NCI-H2081 (cell line): Measurements from ENCODE around the gene ARHGAP24.

Experiments used
- DNase-seq, 2 experiments: peaks; one replicate each; lab custom pipeline; 2025; lab: John Stamatoyannopoulos, UW

The ARHGAP24 gene

GRCh38 chr4:85697854-85698253 lies 222.9 kb downstream of the ARHGAP24 start:
- no peak for DNase-seq

- DNase-seq = no peak
Measured at GRCh38 chr4:85700362-85700761, 225.4 kb downstream of the ARHGAP24 start.

GRCh38 chr4:85701861-85702321 lies 226.9 kb downstream of the ARHGAP24 start:
- DNase-seq = no peak

GRCh38 chr4:85703096-85703495 lies 228.1 kb downstream of the ARHGAP24 start:
- no peak for DNase-seq

GRCh38 chr4:85707611-85708010 lies 232.7 kb downstream of the ARHGAP24 start:
- peak in 1 of 2 experiments; percentile 10 for DNase-seq

- no peak for DNase-seq
Measured at GRCh38 chr4:85708468-85708867, 233.5 kb downstream of the ARHGAP24 start.

GRCh38 chr4:85713005-85713404 lies 238.1 kb downstream of the ARHGAP24 start:
- no peak for DNase-seq

GRCh38 chr4:85715991-85716737 lies 241.2 kb downstream of the ARHGAP24 start:
- no peak for DNase-seq

- no peak for DNase-seq
Measured at GRCh38 chr4:85717351-85717750, 242.4 kb downstream of the ARHGAP24 start.

GRCh38 chr4:85717847-85718246 lies 242.9 kb downstream of the ARHGAP24 start:
- DNase-seq = no peak

GRCh38 chr4:85720735-85721134 lies 245.8 kb downstream of the ARHGAP24 start:
- no peak for DNase-seq

GRCh38 chr4:85722401-85722800 lies 247.5 kb downstream of the ARHGAP24 start:
- DNase-seq = no peak

GRCh38 chr4:85722807-85723206 lies 247.9 kb downstream of the ARHGAP24 start:
- DNase-seq = no peak

- DNase-seq = no peak
Measured at GRCh38 chr4:85724791-85725563, 250.0 kb downstream of the ARHGAP24 start.

GRCh38 chr4:85725721-85726170 lies 250.8 kb downstream of the ARHGAP24 start:
- no peak for DNase-seq

GRCh38 chr4:85726555-85726954 lies 251.6 kb downstream of the ARHGAP24 start:
- no peak for DNase-seq

GRCh38 chr4:85728464-85728863 lies 253.5 kb downstream of the ARHGAP24 start:
- no peak for DNase-seq

GRCh38 chr4:85732124-85732523 lies 257.2 kb downstream of the ARHGAP24 start:
- DNase-seq = peak in 1 of 2 experiments; percentile 7

- DNase-seq = no peak
Measured at GRCh38 chr4:85733798-85734197, 258.8 kb downstream of the ARHGAP24 start.

GRCh38 chr4:85734424-85734831 lies 259.5 kb downstream of the ARHGAP24 start:
- DNase-seq = no peak

- DNase-seq = no peak
Measured at GRCh38 chr4:85736571-85736970, 261.6 kb downstream of the ARHGAP24 start.

- no peak for DNase-seq
Measured at GRCh38 chr4:85737254-85737653, 262.3 kb downstream of the ARHGAP24 start.

- DNase-seq = no peak
Measured at GRCh38 chr4:85738721-85739120, 263.8 kb downstream of the ARHGAP24 start.
